TTC549 (cell line): ENCODE measurements around the gene PCNX2.
"Not testable (repeated sequence)": the region's sequence is repeated elsewhere in the genome, so short reads cannot be mapped to it uniquely, and the experiment has no call there.

Experiments
- FAIRE-seq: peaks from 2 replicates; lab custom pipeline; 2012; peaks lifted over from hg19 to GRCh38; lab: Jason Lieb, UNC

The PCNX2 gene

GRCh38 chr1:233097546-233097945 is 198.0 kb downstream of the PCNX2 start:
- FAIRE-seq: no peak

GRCh38 chr1:233094691-233095090 is 200.8 kb downstream of the PCNX2 start:
- no peak for FAIRE-seq

DNA sequence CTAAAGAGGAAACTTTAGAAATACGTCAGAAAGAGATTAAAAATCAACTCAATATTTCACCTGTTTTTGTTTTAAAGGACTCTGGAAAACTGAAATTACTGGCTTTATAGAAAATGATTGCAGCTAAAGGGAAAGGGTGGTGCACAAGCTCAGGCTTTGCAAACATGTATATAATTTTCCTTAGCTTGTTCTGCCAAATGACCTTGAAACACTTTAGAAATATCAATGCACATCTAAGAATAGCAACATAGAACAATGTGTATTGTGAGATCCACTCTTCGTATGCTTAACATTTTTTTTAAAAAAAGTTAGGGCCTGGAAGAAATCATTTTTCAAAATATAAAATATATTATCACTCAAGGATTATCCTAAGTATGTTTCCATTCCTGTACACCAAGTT is 201.3 kb downstream of the PCNX2 start:
- no peak for FAIRE-seq

- FAIRE-seq: no peak
Observed at GRCh38 chr1:233090746-233091494, 204.6 kb downstream of the PCNX2 start.

DNA sequence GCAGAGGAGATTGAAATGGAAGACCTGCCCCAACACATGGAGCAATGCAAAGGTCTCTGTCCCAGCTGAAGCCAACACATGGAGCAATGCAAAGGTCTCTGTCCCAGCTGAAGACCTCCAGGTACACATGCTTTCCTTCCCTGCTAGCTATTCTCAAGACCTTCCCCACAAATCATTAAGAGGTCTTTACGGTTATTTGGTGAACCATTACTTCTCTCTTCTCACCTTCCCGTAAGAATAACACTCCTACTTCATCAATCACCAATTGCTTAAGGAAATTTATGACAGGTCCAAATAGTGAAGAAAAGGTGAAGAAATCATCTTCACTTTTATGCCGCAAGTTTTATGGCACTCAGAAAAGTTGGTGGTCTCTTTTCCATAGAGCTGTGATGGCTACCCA is 206.3 kb downstream of the PCNX2 start:
- FAIRE-seq: no peak

DNA sequence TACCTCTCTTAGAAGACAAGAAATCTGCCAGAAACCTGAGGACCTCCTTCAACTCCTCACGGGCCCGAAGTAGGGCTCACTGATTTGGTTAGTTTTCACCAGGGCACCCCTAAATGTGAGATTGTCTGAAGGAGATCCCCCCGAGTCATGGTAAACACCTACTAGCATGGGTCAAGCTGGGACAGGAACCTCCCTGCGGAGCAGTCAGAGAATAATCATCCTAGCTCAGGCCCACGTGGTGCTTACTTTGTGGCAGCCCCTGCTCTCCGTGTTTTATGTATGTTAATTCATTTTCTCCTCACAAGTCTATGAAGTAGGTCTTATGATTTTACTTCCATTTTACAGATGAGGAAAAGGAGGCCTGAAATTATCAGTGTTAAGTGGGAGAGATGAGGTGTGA is 206.9 kb downstream of the PCNX2 start:
- FAIRE-seq: no peak

GRCh38 chr1:233086961-233087881 is 208.3 kb downstream of the PCNX2 start:
- no peak for FAIRE-seq

DNA sequence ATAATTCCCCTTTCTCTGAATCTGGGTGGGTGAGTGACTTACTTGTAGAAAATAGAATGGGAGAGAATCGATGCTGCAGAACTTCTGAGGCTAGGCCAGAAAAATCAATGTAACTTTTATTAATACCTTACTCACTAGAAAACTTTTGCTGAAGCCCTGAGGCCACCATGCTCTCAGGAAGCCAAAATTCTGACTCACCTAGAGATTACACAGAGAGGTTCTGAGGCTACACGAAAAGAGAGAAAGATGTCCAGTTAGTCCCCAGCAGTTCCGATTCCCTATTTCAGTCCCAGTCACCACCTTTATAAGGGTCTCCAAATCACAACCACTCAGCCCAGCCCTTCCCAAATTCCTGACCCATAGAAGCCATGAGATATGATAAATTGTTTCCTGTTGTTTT is 210.0 kb downstream of the PCNX2 start:
- FAIRE-seq: no peak

DNA sequence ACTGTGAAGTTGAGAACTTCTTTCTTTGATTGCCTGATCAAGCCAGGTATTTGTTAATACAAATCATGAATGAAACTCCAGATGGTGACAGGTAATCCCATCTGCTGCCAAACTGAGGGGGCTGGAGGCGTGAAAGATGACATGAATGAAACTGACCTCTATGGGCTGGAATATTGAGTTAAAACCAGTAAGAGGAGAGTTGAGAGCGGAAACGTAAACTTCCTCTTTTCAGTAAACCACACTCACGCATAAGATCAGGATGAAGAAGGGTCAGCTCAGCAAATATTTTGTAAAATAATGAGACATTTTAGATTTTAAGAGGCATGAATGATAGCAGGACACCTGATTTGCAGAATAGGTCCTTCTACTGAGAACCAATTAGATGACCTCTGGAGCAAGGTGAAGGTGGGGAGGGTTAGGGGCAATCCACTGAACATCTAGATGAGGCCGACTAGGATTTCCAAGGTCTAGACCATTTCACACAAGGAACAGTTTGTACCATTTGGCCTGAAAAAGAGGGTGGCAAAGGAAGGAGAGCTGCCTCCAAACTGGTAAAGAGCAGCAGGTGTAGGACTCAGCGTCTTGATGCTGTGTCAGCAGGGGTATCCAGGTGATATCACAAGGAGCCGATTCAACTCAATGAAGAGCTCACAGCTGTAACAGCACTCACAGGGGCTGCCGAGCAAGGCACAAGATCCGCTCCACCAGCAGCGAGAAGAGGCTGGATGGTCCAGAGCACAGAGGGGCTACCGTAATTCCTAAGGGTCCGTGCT is 212.6 kb downstream of the PCNX2 start:
- no peak for FAIRE-seq

DNA sequence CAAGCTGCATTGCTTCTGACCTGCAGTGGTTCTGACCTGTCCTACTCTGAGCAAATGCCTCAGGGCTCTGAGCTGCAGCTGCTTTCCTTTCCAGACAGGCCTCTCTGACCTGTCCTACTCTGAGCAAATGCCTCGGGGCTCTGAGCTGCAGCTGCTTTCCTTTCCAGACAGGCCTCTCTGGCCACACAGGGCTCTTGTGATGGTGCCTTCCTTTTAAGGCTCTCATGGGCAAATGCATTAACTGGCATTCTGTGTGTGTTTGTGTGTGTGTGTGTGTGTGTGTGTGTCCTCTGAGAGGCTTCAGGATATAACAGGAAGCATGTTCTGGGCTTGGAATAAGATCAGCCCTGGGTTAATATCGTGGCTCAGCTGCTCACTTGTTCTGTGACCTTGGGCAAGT is 213.8 kb downstream of the PCNX2 start:
- no peak for FAIRE-seq

DNA sequence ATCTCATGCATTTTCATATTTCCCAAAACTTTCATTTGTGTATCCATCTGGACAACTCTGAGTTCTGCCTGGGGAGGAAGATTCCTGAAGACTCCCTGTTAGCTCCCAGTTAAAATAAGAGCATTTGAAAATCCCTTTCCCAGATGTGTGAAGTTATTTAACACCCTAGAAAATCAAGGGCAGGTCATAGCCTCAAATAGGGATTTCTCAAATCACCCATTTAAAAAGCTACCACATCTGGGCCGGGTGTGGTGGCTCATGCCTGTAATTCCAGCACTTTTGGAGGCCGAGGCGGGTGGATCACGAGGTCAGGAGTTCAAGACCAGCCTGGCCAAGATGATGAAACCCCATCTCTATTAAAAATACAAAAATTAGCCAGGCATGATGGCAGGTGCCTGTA is 214.7 kb downstream of the PCNX2 start:
- FAIRE-seq: not testable (repeated sequence)

- FAIRE-seq: no peak
Observed at GRCh38 chr1:233080286-233080685, 215.2 kb downstream of the PCNX2 start.

- FAIRE-seq: no peak
Observed at GRCh38 chr1:233079574-233079973, 216.0 kb downstream of the PCNX2 start.

GRCh38 chr1:233078396-233078795 is 217.1 kb downstream of the PCNX2 start:
- FAIRE-seq: no peak

- no peak for FAIRE-seq
Observed at GRCh38 chr1:233075915-233076295, 219.6 kb downstream of the PCNX2 start.

DNA sequence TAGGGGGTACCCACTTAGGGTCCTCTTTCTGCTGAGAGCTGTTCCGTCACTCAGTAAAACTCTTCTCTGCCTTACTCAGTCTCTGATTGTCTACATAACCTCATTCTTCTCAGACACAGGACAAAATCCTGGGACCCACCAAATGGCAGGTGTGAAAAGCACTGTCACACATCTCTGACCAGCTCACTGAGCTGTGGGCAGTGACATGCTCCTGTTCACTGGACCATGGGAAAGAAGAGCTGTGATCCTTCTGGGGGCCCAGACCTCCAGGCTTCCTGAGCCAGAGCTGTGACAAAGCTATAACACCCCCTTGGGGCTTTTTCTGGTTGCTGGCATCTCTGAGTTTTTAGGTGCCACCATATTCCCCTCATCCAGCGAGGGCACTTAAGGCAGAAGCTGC is 229.4 kb downstream of the PCNX2 start:
- no peak for FAIRE-seq

- no peak for FAIRE-seq
Observed at GRCh38 chr1:233065685-233066084, 229.8 kb downstream of the PCNX2 start.

DNA sequence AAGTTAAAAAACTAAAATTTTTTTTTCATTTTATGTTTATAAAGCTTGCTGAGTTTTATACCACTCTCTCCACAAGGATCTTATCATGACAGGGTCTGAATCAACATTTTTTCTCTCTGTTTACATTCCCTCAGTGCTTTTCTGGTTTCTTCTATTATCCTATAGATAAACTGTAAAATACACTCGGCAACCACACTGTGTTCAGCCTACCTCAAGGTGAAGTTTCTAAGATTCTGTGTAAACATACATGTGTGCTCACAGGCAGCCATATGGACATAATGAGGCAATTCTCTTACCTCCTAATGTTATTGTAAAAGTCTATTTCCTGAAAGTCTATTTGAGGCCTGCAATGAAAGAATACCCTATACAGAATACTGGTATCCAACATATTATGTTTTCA is 230.5 kb downstream of the PCNX2 start:
- FAIRE-seq: no peak

- FAIRE-seq: no peak
Observed at GRCh38 chr1:233063462-233063861, 232.1 kb downstream of the PCNX2 start.

- FAIRE-seq: no peak
Observed at GRCh38 chr1:233061265-233061664, 234.3 kb downstream of the PCNX2 start.

DNA sequence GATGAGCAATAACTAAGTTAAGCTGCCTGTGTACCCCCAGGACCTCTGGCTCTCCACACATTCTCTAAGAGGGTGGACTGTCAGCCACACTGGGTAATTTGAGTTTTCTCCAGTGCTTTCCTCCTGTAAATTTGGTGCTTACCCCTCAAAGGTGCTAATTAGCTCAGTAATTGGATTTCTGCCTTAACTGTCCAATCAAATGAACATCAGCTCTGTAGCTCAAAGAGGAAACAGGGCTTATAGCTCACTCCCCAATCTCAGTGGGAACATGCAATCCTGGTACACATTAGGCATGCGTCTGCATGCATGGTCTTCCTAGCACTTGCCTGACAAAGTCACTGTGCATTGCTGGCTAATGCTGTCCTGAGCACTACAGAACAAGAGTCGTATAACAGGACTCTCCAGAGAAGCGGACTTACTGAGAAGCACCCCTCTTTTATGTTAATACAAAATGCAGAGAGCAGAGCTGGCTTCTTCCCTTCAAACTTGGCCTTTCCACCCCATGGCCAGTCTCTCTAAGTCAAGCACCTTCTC is 235.0 kb downstream of the PCNX2 start:
- no peak for FAIRE-seq

- FAIRE-seq: no peak
Observed at GRCh38 chr1:233057836-233058235, 237.7 kb downstream of the PCNX2 start.
